GM12864 (cell line): Measurements from ENCODE around the gene GPR176.

ENCODE experiments used
- DNase-seq: peaks from one replicate; pipeline ENCODE4 v3.0.0-alpha.2; 2011; ENCODE audit warnings: low read depth
- H3K4me3 ChIP-seq: 2 replicates; pipeline ENCODE4 v1.5.1; 2011; ENCODE audit warnings: mild to moderate bottlenecking, low read depth, low read length, control low read depth
- CTCF ChIP-seq: IDR thresholded peaks from 2 replicates; pipeline ENCODE4 v1.5.1; 2011; ENCODE audit warnings: low read depth, mild to moderate bottlenecking, moderate library complexity, low read length, control low read depth, inconsistent platforms; ENCODE audit errors: missing control alignments

GPR176 gene

GRCh38 chr15:39837454-39837853, 82.6 kb downstream of the GPR176 start:
- no peak for TF ChIP-seq CTCF
- no peak overlapping the region for H3K4me3 ChIP-seq
- DNase-seq: no peak

GRCh38 chr15:39835550-39835949, 84.5 kb downstream of the GPR176 start:
- DNase-seq: no peak
- TF ChIP-seq CTCF: no peak
- no peak overlapping the region for H3K4me3 ChIP-seq

- H3K4me3 ChIP-seq: no peak overlapping the region
- TF ChIP-seq CTCF: no peak
- DNase-seq: no peak
Measured at GRCh38 chr15:39834256-39834655, 85.8 kb downstream of the GPR176 start.

- no peak overlapping the region for H3K4me3 ChIP-seq
- TF ChIP-seq CTCF: no peak
- DNase-seq: no peak
Measured at GRCh38 chr15:39833515-39833981, 86.5 kb downstream of the GPR176 start.

GRCh38 chr15:39830166-39830565, 89.9 kb downstream of the GPR176 start:
- no peak overlapping the region for H3K4me3 ChIP-seq
- no peak for DNase-seq
- no peak for TF ChIP-seq CTCF

- TF ChIP-seq CTCF: no peak
- no peak overlapping the region for H3K4me3 ChIP-seq
- DNase-seq: no peak
Measured at GRCh38 chr15:39828374-39828931, 91.6 kb downstream of the GPR176 start.

- DNase-seq: no peak
- no peak overlapping the region for H3K4me3 ChIP-seq
- TF ChIP-seq CTCF: no peak
Measured at GRCh38 chr15:39826975-39827374, 93.1 kb downstream of the GPR176 start.
